NB4 (cell line): Measurements from ENCODE around the gene AFF2.
A peak's percentile ranks its signal among the peaks of the same experiment; 100 is the strongest.

Experiments
- DNase-seq: peaks from one replicate; pipeline ENCODE4 v3.0.0; 2010; ENCODE audit warnings: low read depth
- H3K4me3 ChIP-seq: one replicate; pipeline ENCODE4 v1.5.1; 2011; ENCODE audit warnings: mild to moderate bottlenecking, low read depth, low read length, moderate library complexity
- CTCF ChIP-seq: IDR thresholded peaks from one replicate; pipeline ENCODE4 v1.5.1; 2012; ENCODE audit warnings: low read depth, low read length
- MAX ChIP-seq: IDR thresholded peaks from 2 replicates; pipeline ENCODE4 v1.6.1; 2011; ENCODE audit warnings: low read depth, low read length
- MYC ChIP-seq: IDR thresholded peaks from 2 replicates; pipeline ENCODE4 v1.6.1; 2011; ENCODE audit warnings: low read depth, low read length
- POLR2A ChIP-seq: IDR thresholded peaks from 2 replicates; pipeline ENCODE4 v1.6.1; 2011; ENCODE audit warnings: mild to moderate bottlenecking; ENCODE audit not compliant: insufficient read length; ENCODE audit errors: extremely low read depth

AFF2 gene

GRCh38 chrX:148492057-148492456 lies 8.4 kb upstream of the AFF2 start:
- TF ChIP-seq CTCF (no peak), MAX (no peak), MYC (no peak), POLR2A (no peak)
- H3K4me3 ChIP-seq: no peak overlapping the region
- no peak for DNase-seq

- H3K4me3 ChIP-seq: no peak overlapping the region
- DNase-seq: peak; percentile 84
- TF ChIP-seq POLR2A (no peak), CTCF (no peak), MAX (no peak), MYC (no peak)
Observed at GRCh38 chrX:148495176-148495575, 5.2 kb upstream of the AFF2 start.

- no peak overlapping the region for H3K4me3 ChIP-seq
- TF ChIP-seq MYC (no peak), CTCF (no peak), POLR2A (no peak), MAX (no peak)
- no peak for DNase-seq
Observed at GRCh38 chrX:148498067-148498466, 2.4 kb upstream of the AFF2 start.

GRCh38 chrX:148499638-148500422 lies 587 bp upstream of the AFF2 start:
- no peak overlapping the region for H3K4me3 ChIP-seq
- no peak for DNase-seq
- TF ChIP-seq MAX (no peak), CTCF (no peak), MYC (no peak), POLR2A (no peak)

- peak overlapping the region; percentile 77 for H3K4me3 ChIP-seq
- DNase-seq: no peak
Observed at GRCh38 chrX:148501386-148502066, 1.1 kb downstream of the AFF2 start.

More at GRCh38 chrX:148501386-148502066, 1.1 kb downstream of the AFF2 start:
- no peak for TF ChIP-seq MYC
- TF ChIP-seq CTCF: no peak
- TF ChIP-seq MAX: no peak
- TF ChIP-seq POLR2A: no peak
